Lower leg skin (tissue), 4 donors: Measurements from ENCODE around the gene ADCY2. TPM values are rescaled to one million over a fixed set of nuclear protein-coding genes. Genes with fewer than 3 reads are reported as not detected.

Source experiments
- DNase-seq, 2 donors: peaks; one replicate each; pipeline ENCODE4 v3.0.0-alpha.2; 2019; ENCODE audit warnings: low spot score in 2 of 2
- H3K4me3 ChIP-seq: fragments of 200-600 bp; sonication (generic); 2 replicates; pipeline ENCODE4 v1.5.1; 2017; ENCODE audit warnings: mild to moderate bottlenecking, low read depth; ENCODE audit not compliant: poor library complexity, severe bottlenecking
- POLR2A ChIP-seq, 2 donors: fragments of 450-650 bp; IDR thresholded peaks; one replicate each; pipeline ENCODE4 v1.6.1; 2016 to 2017; ENCODE audit warnings: antibody characterized with exemption in 2 of 2, mild to moderate bottlenecking in 1 of 2, moderate library complexity in 1 of 2
- WGBS, 2 donors: methylation state at CpG; one replicate each; pipeline ENCODE4 v1.1.5; 2018; 5-methylcytosine and 5-hydroxymethylcytosine counted together
- intact Hi-C: fragments of 100-400 bp; cut with DNase I; formaldehyde crosslinking; loops from one replicate; pipeline ENCODE4 v1.15.0; 2023; ENCODE audit warnings: low total_unique reads
- total RNA-seq, 4 donors: library from RNA; depleted of rRNA; stranded (reverse); fragments of >200 nt; gene quantifications; one replicate each; pipeline ENCODE4 v1.1.0, GENCODE V29; 2016
- TF ChIP-seq, protein P1 (sequence below), 3 donors: fragments of 450-650 bp; IDR thresholded peaks; one replicate each; pipeline ENCODE4 v1.5.1; 2016; ENCODE audit warnings: antibody characterized with exemption in 3 of 3, mild to moderate bottlenecking in 3 of 3, moderate library complexity in 2 of 3

ADCY2 gene
- total RNA-seq, 4 donors from 2014 or later = 7.3 to 11.5 (median 8.2) TPM

DNA sequence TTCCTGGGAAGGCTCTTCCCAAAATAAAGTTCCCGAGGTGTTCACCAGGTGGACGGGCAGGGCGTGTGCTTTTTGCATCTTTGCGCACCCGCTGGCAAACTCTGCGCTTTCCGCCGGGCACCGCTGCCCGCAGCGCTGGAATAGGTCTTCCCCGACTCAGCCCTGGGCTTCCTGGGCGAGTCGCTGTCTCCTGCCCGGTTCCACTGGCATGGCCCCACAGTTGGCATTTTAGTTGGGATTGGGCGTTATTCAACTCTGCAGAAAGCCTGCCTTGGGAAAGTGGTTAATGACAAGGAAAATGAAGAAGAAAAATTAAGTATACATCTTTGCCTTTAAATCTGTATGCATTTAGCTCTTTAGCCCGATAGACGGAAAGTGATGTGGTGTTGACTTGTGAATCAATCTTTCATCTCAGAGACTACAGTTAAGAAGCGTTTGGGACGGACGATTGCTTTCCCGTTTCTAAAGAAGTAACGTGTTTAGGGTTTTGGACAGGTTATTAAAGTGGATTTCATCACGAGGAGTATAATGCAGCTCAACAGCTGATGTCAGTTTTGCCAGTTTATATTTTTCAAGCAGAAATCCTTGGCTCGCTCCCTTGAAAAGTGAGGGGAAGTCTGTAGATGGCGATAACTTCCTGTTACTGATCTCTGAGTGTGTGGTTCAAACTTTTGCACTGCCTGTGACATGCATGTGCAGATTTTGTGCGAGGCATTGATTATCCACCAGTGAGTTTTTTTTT lies 946 bp downstream of the ADCY2 start:
- peak in 1 of 2 donors; percentile 53 for DNase-seq
- H3K4me3 ChIP-seq = peak overlapping the region; percentile 72
- intact Hi-C loops = loop anchor here (10.0 kb wide), 2 partner anchors 348 to 632 kb away; no protein-coding TSS in a partner anchor
- WGBS, 2 donors = 1 to 2% methylated on average over 16 to 26 of the region's 27 CpGs
- no peak for TF ChIP-seq POLR2A (IDR thresholded peaks at IDR 0.05)
- TF ChIP-seq, protein P1, sequence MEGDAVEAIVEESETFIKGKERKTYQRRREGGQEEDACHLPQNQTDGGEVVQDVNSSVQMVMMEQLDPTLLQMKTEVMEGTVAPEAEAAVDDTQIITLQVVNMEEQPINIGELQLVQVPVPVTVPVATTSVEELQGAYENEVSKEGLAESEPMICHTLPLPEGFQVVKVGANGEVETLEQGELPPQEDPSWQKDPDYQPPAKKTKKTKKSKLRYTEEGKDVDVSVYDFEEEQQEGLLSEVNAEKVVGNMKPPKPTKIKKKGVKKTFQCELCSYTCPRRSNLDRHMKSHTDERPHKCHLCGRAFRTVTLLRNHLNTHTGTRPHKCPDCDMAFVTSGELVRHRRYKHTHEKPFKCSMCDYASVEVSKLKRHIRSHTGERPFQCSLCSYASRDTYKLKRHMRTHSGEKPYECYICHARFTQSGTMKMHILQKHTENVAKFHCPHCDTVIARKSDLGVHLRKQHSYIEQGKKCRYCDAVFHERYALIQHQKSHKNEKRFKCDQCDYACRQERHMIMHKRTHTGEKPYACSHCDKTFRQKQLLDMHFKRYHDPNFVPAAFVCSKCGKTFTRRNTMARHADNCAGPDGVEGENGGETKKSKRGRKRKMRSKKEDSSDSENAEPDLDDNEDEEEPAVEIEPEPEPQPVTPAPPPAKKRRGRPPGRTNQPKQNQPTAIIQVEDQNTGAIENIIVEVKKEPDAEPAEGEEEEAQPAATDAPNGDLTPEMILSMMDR (IDR thresholded peaks at IDR 0.05) = no peak

DNA sequence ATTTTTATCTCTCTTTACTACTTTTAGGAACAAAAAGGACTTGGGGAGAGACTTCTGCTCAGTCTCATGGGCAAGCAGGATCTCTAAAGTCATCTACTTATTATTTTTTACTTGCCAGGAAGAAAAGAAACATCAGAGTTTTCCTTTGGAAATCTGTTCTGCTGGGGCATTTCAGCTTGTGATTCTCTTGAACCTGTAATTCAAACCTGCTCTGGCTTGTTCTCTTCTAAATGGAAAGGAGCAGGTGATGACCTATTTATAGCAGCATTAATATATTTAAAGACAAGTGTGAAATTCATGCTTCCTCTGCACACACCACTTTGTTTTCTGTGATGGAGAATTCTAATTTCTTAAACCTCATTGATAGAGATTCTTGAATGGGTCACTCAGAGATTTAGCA lies 2.0 kb downstream of the ADCY2 start:
- intact Hi-C loops = loop anchor here (10.0 kb wide), 2 partner anchors 347 to 633 kb away; no protein-coding TSS in a partner anchor
- TF ChIP-seq, protein P1 (IDR thresholded peaks at IDR 0.05) = no peak
- TF ChIP-seq POLR2A (IDR thresholded peaks at IDR 0.05) = no peak
- no peak overlapping the region for H3K4me3 ChIP-seq
- no peak for DNase-seq

DNA sequence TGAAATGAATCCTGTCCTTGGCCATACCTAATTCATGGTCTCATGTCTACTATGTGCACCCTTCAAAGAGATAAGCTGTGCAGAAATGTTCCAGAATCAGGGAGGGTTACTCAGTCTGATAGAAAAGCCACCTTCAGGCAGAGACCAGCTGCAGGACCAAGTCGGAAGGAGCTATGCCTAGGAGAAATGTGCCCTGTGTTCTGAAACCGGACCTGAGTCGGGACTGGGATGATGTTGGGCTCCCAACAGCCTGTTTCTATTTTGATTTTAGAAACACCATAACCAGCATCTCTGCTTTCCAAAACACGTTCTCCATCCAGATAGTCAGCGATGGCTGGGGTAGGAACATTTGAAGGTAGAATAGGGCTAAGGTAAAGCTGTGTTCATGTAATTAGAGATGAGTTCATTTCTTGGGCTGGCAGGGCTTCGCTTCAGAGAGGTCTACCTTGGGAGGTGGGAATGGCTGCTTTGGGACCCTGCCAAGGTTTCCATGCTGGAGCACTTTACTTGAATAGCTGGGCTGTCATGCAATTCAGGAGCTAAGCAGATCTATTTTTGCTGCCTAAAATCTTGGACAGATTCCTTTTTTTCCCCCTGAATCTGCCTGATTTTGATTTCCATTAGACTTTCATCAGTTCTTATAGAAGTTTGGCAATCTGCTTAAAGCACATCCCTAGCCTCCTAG lies 2.8 kb downstream of the ADCY2 start:
- whole genome bisulfite sequencing, 2 donors = 87 to 89% methylated on average over 6 of the region's 6 CpGs
- intact Hi-C loops = loop anchor here (10.0 kb wide), 2 partner anchors 346 to 634 kb away; no protein-coding TSS in a partner anchor
- DNase-seq = no peak
- H3K4me3 ChIP-seq = no peak overlapping the region
- TF ChIP-seq, protein P1 (IDR thresholded peaks at IDR 0.05) = no peak
- no peak for TF ChIP-seq POLR2A (IDR thresholded peaks at IDR 0.05)

DNA sequence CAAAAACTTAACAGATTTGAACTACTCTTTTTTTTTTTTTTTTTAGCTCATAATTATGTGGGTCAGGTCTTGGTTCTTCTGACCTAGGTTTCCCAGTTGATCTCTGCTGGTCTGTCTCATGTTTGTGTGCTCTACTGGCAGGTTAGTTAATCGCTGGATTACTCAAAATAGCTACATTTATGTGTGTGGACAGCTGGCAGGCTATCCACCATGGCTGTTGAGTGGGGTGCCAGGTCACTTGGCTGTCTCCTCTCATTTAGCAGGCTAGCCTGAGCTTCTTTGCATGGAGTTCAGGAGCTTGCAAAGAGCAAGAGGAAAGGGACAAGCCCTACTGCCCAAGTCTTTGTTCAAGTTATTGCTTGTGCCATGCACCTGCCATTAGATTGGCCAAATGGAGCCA lies 9.3 kb downstream of the ADCY2 start:
- intact Hi-C loops = no loop called here
- no peak for DNase-seq
- TF ChIP-seq, protein P1 (IDR thresholded peaks at IDR 0.05) = no peak
- TF ChIP-seq POLR2A (IDR thresholded peaks at IDR 0.05) = no peak
- WGBS, 2 donors = 100% methylated on average over 1 of the region's 1 CpG
- H3K4me3 ChIP-seq = no peak overlapping the region

DNA sequence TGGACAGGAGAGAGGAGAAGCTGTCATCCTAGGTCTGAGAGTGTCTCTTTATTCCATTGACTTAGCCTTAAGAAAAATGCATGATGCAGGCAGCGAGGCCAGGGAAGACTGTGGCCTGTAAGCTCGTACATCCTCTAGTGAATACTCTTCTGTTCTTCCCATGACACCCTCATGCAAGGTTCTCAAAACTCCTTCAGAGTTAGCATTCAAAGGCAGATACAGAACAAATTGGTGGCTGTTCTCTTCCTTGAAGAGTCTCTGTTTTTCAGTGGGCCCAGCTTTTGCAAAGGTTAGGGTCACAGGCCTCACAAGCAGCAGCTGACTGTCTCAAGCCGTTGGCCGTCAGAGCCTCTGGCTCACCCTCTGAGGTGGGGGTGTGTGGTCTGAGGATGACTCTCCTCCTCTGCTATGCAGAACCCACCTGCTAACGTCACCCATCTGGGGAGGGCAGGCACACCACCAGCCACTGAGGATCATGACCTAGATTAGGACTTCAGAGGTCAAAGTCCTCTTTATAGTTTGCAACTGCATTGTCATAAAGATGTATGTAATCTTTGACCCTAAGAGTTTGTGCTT lies 15.1 kb downstream of the ADCY2 start:
- WGBS, 2 donors = 73 to 81% methylated on average over 5 of the region's 5 CpGs
- no peak for DNase-seq
- no peak overlapping the region for H3K4me3 ChIP-seq
- intact Hi-C loops = no loop called here
- TF ChIP-seq, protein P1 (IDR thresholded peaks at IDR 0.05) = no peak
- no peak for TF ChIP-seq POLR2A (IDR thresholded peaks at IDR 0.05)
